Omental fat pad (tissue), 4 donors: ENCODE results near the gene GNB5. TPM values are rescaled to one million over a fixed set of nuclear protein-coding genes. Genes with fewer than 3 reads are reported as not detected.

Experiments
- ATAC-seq: fragments of 150-250 bp; one replicate; pipeline ENCODE4 v1.9.1; 2016; ENCODE audit warnings: mild to moderate bottlenecking, moderate library complexity; ENCODE audit not compliant: low FRiP score
- DNase-seq: peaks from one replicate; pipeline ENCODE4 v3.0.0-alpha.2; 2019; ENCODE audit warnings: low spot score
- total RNA-seq, 4 donors: library from RNA; depleted of rRNA; stranded (reverse); fragments of >200 nt; gene quantifications; one replicate each; pipeline ENCODE4 v1.1.0, GENCODE V29; 2016
- TF ChIP-seq, protein P1 (sequence below), 3 donors: fragments of 450-650 bp; IDR thresholded peaks; one replicate each; pipeline ENCODE4 v1.5.1; 2016 to 2017; ENCODE audit warnings: antibody characterized with exemption in 3 of 3, mild to moderate bottlenecking in 3 of 3, moderate library complexity in 2 of 3

GNB5 gene
- total RNA-seq, 4 donors from 2014 or later = 17.2 to 27.1 (median 19.3) TPM

DNA sequence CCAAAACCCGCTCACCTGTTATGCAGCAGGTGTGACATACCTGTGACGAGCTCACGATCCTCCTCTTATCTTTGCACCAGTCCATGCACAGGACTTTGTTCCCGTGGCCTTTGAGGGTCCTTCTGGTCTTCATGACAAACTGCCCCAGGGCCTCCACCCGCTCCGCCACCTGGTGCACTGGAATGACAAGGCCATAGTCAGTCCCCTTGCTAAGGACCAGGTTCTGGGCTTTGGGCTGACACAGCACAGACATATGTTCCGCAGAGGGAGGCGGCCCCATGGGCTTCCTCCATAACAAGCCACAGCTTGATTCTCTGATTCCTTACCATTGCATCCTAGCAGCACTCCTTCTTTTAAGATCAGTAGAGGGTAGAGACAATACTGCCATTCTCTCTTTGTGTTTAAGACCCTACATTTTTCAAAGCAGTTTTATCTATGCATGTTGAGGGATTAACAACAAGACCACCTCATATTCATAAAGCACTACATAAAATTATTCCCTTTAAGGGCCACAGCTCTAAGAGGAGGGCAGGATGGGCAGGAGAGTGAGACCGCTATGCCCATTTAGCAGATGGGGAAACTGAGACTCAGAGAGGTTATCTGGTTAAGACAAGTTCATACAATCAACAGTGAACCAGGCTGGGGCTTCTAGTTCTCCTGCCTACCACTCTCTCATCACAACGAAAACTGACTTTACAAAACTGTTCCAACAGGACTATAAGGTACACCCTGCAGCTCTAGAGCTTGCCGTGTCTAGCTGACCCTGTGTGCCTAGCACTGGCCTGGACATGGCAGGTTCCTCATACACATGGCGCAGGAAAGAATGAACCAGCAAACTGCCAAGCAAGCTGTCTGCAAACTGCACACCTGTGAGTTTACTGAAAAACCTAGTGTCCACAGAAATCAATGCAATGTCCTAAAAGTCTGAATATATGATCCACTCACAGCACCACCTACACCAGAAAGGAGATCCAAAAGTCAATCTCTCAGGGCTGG is 37.0 kb downstream of the GNB5 start:
- DNase-seq = no peak
- no peak for ATAC-seq
- TF ChIP-seq, protein P1, sequence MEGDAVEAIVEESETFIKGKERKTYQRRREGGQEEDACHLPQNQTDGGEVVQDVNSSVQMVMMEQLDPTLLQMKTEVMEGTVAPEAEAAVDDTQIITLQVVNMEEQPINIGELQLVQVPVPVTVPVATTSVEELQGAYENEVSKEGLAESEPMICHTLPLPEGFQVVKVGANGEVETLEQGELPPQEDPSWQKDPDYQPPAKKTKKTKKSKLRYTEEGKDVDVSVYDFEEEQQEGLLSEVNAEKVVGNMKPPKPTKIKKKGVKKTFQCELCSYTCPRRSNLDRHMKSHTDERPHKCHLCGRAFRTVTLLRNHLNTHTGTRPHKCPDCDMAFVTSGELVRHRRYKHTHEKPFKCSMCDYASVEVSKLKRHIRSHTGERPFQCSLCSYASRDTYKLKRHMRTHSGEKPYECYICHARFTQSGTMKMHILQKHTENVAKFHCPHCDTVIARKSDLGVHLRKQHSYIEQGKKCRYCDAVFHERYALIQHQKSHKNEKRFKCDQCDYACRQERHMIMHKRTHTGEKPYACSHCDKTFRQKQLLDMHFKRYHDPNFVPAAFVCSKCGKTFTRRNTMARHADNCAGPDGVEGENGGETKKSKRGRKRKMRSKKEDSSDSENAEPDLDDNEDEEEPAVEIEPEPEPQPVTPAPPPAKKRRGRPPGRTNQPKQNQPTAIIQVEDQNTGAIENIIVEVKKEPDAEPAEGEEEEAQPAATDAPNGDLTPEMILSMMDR (IDR thresholded peaks at IDR 0.05) = no peak

DNA sequence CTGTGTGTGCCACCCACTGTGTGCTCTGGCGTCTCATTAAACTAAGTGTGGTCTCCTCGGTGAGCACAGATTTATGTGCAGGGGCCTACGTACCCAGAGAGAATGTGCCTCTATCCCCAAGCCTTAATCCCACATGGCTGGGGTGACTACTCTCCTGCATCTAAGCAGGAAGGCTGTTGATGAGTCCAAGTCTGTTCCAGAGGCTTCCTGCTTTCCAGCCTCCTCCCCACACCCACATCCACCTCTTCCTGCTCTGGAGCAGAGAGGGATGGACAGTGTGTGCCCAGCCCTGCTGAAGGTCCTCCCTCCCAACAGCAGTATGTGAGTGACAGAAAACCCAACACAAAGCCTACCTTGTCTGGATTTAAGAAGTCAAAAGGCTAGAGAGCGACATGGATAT is 39.8 kb downstream of the GNB5 start:
- TF ChIP-seq, protein P1 (IDR thresholded peaks at IDR 0.05) = no peak
- DNase-seq (no peak), ATAC-seq (no peak)

DNA sequence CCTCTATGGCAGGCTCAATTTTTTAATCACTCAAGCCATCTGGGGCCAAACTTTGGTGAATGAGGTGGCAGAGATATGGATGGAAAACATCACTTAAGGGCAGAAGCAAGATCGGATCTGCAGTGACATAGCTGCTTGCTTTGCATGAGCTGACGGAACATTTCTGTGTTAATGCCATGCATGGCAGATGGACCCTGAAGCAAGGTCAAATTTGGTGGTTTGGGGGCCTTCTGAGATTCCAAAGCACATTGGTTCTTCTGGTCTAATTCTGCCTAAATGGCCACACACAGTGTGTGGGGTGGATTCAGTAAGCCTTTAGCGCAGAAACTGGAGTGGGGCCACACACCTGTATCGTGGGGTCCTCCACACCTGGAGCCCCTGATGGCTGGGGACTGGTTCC is 40.3 kb downstream of the GNB5 start:
- no peak for DNase-seq
- TF ChIP-seq, protein P1 (IDR thresholded peaks at IDR 0.05) = no peak
- ATAC-seq = no peak

DNA sequence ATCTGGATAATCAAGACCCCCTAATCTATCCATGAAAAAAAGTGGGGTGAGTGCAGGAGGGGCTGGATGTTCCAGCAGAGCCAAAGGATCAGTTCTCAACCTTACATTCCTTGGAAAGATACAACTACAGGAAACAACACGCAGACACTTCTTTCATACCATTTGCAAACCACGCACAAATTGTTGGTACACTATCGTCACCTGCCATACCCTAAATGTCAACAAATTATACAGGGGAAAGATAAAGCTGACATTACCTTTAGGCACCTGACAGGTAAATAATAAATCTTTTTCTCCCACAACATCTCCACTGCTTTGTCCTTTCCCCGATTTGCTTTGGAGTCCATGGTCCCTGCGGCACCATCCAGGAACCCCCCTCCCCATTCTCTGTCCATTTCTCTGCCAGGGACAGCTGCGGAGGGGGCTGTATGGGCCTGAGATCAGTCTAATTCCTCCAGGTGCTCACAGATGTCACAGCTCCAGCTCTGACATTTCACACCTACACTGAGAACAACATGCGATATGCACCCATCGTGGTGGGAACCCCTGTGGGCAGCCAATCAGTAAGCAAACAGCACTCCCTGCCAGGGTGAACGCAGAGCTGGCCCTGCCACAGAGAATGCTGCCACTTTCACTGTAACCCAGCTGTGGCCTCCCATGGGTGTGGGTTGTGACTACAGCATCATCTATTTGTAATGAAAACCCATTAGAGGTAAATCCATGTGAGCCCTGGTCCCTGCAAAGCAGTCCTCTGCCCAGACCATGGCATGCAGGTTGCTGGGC is 41.0 kb downstream of the GNB5 start:
- TF ChIP-seq, protein P1 (IDR thresholded peaks at IDR 0.05) = no peak
- ATAC-seq = no peak
- DNase-seq = no peak

DNA sequence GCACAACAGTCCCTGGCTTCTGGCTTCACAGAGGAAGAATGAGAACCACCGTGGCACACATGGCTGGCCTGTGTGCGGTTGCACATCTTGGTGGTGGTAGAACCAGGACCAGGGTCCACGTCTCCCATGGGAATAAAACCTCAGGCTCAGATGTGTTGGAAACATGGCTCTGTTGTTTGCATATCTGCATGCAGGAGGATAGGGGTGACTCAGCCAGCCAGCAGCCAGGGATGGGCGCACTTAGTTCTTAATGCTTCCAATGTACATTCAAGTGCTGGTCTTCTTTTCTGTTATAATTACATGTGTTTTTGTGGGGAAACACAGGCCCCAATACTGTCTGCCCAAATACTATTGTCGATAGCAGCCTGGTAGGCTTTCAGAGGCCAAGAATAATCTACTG is 42.8 kb downstream of the GNB5 start:
- ATAC-seq (no peak), DNase-seq (no peak)
- TF ChIP-seq, protein P1 (IDR thresholded peaks at IDR 0.05) = no peak

DNA sequence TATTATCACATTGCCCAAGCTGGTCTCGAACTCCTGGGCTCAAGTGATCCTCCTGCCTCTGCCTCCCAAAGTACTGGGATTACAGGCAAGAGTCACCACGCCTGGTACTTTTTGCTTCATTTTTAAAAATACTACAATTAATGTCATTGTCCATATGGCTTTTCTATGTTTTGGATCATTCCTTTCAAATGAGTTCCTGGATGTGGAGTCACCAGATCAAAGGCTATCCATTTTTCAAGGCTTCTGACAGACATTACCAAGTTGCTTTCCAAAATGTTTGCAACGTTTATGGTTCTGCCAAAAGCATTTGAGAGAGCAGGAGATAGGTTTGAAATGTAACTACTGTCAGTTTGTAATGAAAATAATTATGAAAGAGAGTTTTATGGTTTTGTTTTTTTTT is 44.4 kb downstream of the GNB5 start:
- no peak for DNase-seq
- TF ChIP-seq, protein P1 (IDR thresholded peaks at IDR 0.05) = no peak
- no peak for ATAC-seq
